ENCODE results near the gene NKX2-8.

Gene NKX2-8

GRCh38 chr14:36583893-36584811, 1.7 kb upstream of the NKX2-8 start:
- Histone ChIP-seq H2AFZ (ENCODE audit: low read depth, low read length) (no peak overlapping the region), H4K91ac (ENCODE audit: low read length) (no peak overlapping the region), H2AK5ac (ENCODE audit: low read length, severe bottlenecking) (no peak overlapping the region), H3K4ac (ENCODE audit: low read depth in 1 of 2, low read length in 2 of 2) (no peak overlapping the region), H3K4me3 (ENCODE audit: insufficient read depth in 1 of 2, low read depth in 1 of 2, low read length in 2 of 2) (no peak overlapping the region), H2BK12ac (ENCODE audit: low read length in 2 of 2) (no peak overlapping the region), H3K14ac (ENCODE audit: low read length in 2 of 2) (no peak overlapping the region), H3K23ac (ENCODE audit: low read length in 2 of 2) (no peak overlapping the region), H3K27ac (ENCODE audit: low read length, poor library complexity, severe bottlenecking) (no peak overlapping the region), H3K79me1 (replicated peaks; ENCODE audit: low read length, poor library complexity, severe bottlenecking) (no peaks in the 10 kb centered on the region), H2BK15ac (ENCODE audit: low read depth, poor library complexity, severe bottlenecking) (no peak overlapping the region), H3K4me1 (ENCODE audit: control insufficient read depth, insufficient read depth, low read depth, low read length) (peaks cover 32% of the 10 kb centered on the region), H3K27me3 (ENCODE audit: control insufficient read depth in 1 of 2, insufficient read depth in 1 of 2, low read length in 2 of 2) (peaks cover 83 to 96% of the 10 kb centered on the region in 2 experiments), H3K9me3 (ENCODE audit: control insufficient read depth, low read length) (no peaks in the 10 kb centered on the region), H3K4me2 (ENCODE audit: low read length, poor library complexity, severe bottlenecking) (no peak overlapping the region), H2BK5ac (ENCODE audit: low read depth, low read length, poor library complexity, severe bottlenecking) (no peak overlapping the region), H3K36me3 (ENCODE audit: control insufficient read depth in 1 of 2, insufficient read depth in 2 of 2, low read depth in 1 of 2, low read length in 2 of 2) (no peaks in the 10 kb centered on the region), H3K9ac (ENCODE audit: low read length) (no peak overlapping the region), H3K18ac (ENCODE audit: low read depth in 1 of 2, low read length in 2 of 2) (no peak overlapping the region), H4K8ac (ENCODE audit: low read length) (no peak overlapping the region), H2BK120ac (ENCODE audit: low read depth, low read length) (no peak overlapping the region)
- WGBS = 16% methylated on average over 48 of the region's 53 CpGs
- DNase-seq = no peak

GRCh38 chr14:36583242-36583892, 953 bp upstream of the NKX2-8 start:
- Histone ChIP-seq H3K23ac (ENCODE audit: low read length in 2 of 2) (no peak overlapping the region), H3K27ac (ENCODE audit: low read length, poor library complexity, severe bottlenecking) (no peak overlapping the region), H3K9me3 (ENCODE audit: control insufficient read depth, low read length) (no peaks in the 10 kb centered on the region), H2AK5ac (ENCODE audit: low read length, severe bottlenecking) (no peak overlapping the region), H2BK5ac (ENCODE audit: low read depth, low read length, poor library complexity, severe bottlenecking) (no peak overlapping the region), H3K4me2 (ENCODE audit: low read length, poor library complexity, severe bottlenecking) (no peak overlapping the region), H4K8ac (ENCODE audit: low read length) (no peak overlapping the region), H2AFZ (ENCODE audit: low read depth, low read length) (no peak overlapping the region), H3K4me1 (ENCODE audit: control insufficient read depth, insufficient read depth, low read depth, low read length) (peaks cover 32% of the 10 kb centered on the region), H2BK12ac (ENCODE audit: low read length in 2 of 2) (no peak overlapping the region), H3K14ac (ENCODE audit: low read length in 2 of 2) (no peak overlapping the region), H2BK120ac (ENCODE audit: low read depth, low read length) (no peak overlapping the region), H3K27me3 (ENCODE audit: control insufficient read depth in 1 of 2, insufficient read depth in 1 of 2, low read length in 2 of 2) (peaks cover 86 to 96% of the 10 kb centered on the region in 2 experiments), H2BK15ac (ENCODE audit: low read depth, poor library complexity, severe bottlenecking) (no peak overlapping the region), H3K36me3 (ENCODE audit: control insufficient read depth in 1 of 2, insufficient read depth in 2 of 2, low read depth in 1 of 2, low read length in 2 of 2) (no peaks in the 10 kb centered on the region), H3K4ac (ENCODE audit: low read depth in 1 of 2, low read length in 2 of 2) (no peak overlapping the region), H3K9ac (ENCODE audit: low read length) (no peak overlapping the region), H3K79me1 (replicated peaks; ENCODE audit: low read length, poor library complexity, severe bottlenecking) (no peaks in the 10 kb centered on the region), H3K4me3 (ENCODE audit: insufficient read depth in 1 of 2, low read depth in 1 of 2, low read length in 2 of 2) (no peak overlapping the region), H4K91ac (ENCODE audit: low read length) (no peak overlapping the region), H3K18ac (ENCODE audit: low read depth in 1 of 2, low read length in 2 of 2) (no peak overlapping the region)
- WGBS = 8% methylated on average over 30 of the region's 33 CpGs
- peak; percentile 8 for DNase-seq

- Histone ChIP-seq H2BK15ac (ENCODE audit: low read depth, poor library complexity, severe bottlenecking) (no peak overlapping the region), H4K91ac (ENCODE audit: low read length) (no peak overlapping the region), H2AFZ (ENCODE audit: low read depth, low read length) (no peak overlapping the region), H3K79me1 (replicated peaks; ENCODE audit: low read length, poor library complexity, severe bottlenecking) (no peaks in the 10 kb centered on the region), H3K4me1 (ENCODE audit: control insufficient read depth, insufficient read depth, low read depth, low read length) (peaks cover 32% of the 10 kb centered on the region), H3K14ac (ENCODE audit: low read length in 2 of 2) (no peak overlapping the region), H3K36me3 (ENCODE audit: control insufficient read depth in 1 of 2, insufficient read depth in 2 of 2, low read depth in 1 of 2, low read length in 2 of 2) (no peaks in the 10 kb centered on the region), H3K9me3 (ENCODE audit: control insufficient read depth, low read length) (no peaks in the 10 kb centered on the region), H4K8ac (ENCODE audit: low read length) (no peak overlapping the region), H3K27ac (ENCODE audit: low read length, poor library complexity, severe bottlenecking) (no peak overlapping the region), H3K23ac (ENCODE audit: low read length in 2 of 2) (no peak overlapping the region), H2BK120ac (ENCODE audit: low read depth, low read length) (no peak overlapping the region), H2BK12ac (ENCODE audit: low read length in 2 of 2) (no peak overlapping the region), H2BK5ac (ENCODE audit: low read depth, low read length, poor library complexity, severe bottlenecking) (no peak overlapping the region), H3K27me3 (ENCODE audit: control insufficient read depth in 1 of 2, insufficient read depth in 1 of 2, low read length in 2 of 2) (peaks cover 86 to 96% of the 10 kb centered on the region in 2 experiments), H3K18ac (ENCODE audit: low read depth in 1 of 2, low read length in 2 of 2) (no peak overlapping the region), H3K4ac (ENCODE audit: low read depth in 1 of 2, low read length in 2 of 2) (no peak overlapping the region), H3K4me3 (ENCODE audit: insufficient read depth in 1 of 2, low read depth in 1 of 2, low read length in 2 of 2) (no peak overlapping the region), H3K4me2 (ENCODE audit: low read length, poor library complexity, severe bottlenecking) (no peak overlapping the region), H2AK5ac (ENCODE audit: low read length, severe bottlenecking) (no peak overlapping the region), H3K9ac (ENCODE audit: low read length) (no peak overlapping the region)
- 7% methylated on average over 11 of the region's 15 CpGs for WGBS
- no peak for DNase-seq
Observed at GRCh38 chr14:36582874-36583241, 444 bp upstream of the NKX2-8 start.

Data from mesenchymal stem cell (in vitro differentiated cells and primary cell).